GM12878 (cell line): Measurements from ENCODE around the gene KLF7. TPM values are rescaled to one million over a fixed set of nuclear protein-coding genes. Genes with fewer than 3 reads are reported as not detected.

Experiments used
- ATAC-seq: fragments of 200-7000 bp; cut with Tn5 transposase; 3 replicates; pipeline ENCODE4 v1.9.1; 2020; ENCODE audit warnings: mild to moderate bottlenecking, moderate library complexity
- BruUV-seq: library from RNA; stranded (reverse); fragments of 400-500 nt; replicated peaks from 2 replicates; lab custom pipeline; 2021; lab: Mats Ljungman, UMichigan
- CTCF ChIA-PET: fragments of 300-600 bp; sonication (Branson Sonifier 250); formaldehyde crosslinking; extraction: SDS; loops from one replicate; lab custom pipeline; 2021; ENCODE audit warnings: inconsistent platforms; lab: Yijun Ruan, JAX
- POLR2A ChIA-PET: fragments of 350-600 bp; formaldehyde crosslinking; extraction: SDS; loops from one replicate; lab custom pipeline; 2021; ENCODE audit warnings: inconsistent platforms; lab: Charles Lee
- RAD21 ChIA-PET: fragments of 300-600 bp; sonication (Branson Sonifier 250); formaldehyde crosslinking; loops from one replicate; lab custom pipeline; 2023; ENCODE audit warnings: antibody characterized with exemption; ENCODE audit not compliant: unreplicated experiment; lab: Charles Lee
- SMC1A ChIA-PET: fragments of 300-600 bp; sonication (Branson Sonifier 250); formaldehyde crosslinking; loops from one replicate; lab custom pipeline; 2023; ENCODE audit not compliant: unreplicated experiment, uncharacterized antibody; lab: Charles Lee
- DNase-seq: peaks from one replicate; pipeline ENCODE4 v3.0.0-alpha.2; 2011; ENCODE audit warnings: low read depth, low spot score
- FAIRE-seq: peaks from 3 replicates; lab custom pipeline; 2011; peaks lifted over from hg19 to GRCh38; lab: Jason Lieb, UNC
- H2AFZ ChIP-seq: 2 replicates; pipeline ENCODE4 v1.6.0; 2011; ENCODE audit warnings: low read depth, low read length, control low read depth; ENCODE audit not compliant: control insufficient read depth
- H3K27ac ChIP-seq: 2 replicates; pipeline ENCODE4 v1.5.1; 2011; ENCODE audit warnings: control low read depth; ENCODE audit not compliant: control insufficient read depth, insufficient read depth
- H3K27me3 ChIP-seq, 2 experiments: replicated peaks in 1 of 2; 2 replicates each; pipeline versions ENCODE4 v1.6.0 to v1.6.1; 2011; ENCODE audit warnings: low read length in 1 of 2; ENCODE audit not compliant: control insufficient read depth in 2 of 2, insufficient read depth in 2 of 2
- H3K36me3 ChIP-seq, 2 experiments: 2 replicates each; pipeline ENCODE4 v1.5.1; 2011; ENCODE audit warnings: low read length in 1 of 2; ENCODE audit not compliant: control insufficient read depth in 2 of 2, insufficient read depth in 2 of 2
- H3K4me1 ChIP-seq: 2 replicates; pipeline ENCODE4 v1.6.1; 2011; ENCODE audit warnings: mild to moderate bottlenecking, low read length, moderate library complexity, mixed read lengths; ENCODE audit not compliant: control insufficient read depth, insufficient read depth
- H3K4me2 ChIP-seq: 2 replicates; pipeline ENCODE4 v1.6.0; 2011; ENCODE audit warnings: control low read depth; ENCODE audit not compliant: control insufficient read depth, insufficient read depth
- H3K4me3 ChIP-seq: fragments of 200-600 bp; sonication (generic); 2 replicates; pipeline ENCODE4 v1.5.1; 2016
- H3K79me2 ChIP-seq: 2 replicates; pipeline ENCODE4 v1.6.0; 2011; ENCODE audit warnings: low read length; ENCODE audit not compliant: control insufficient read depth, insufficient read depth
- H3K9ac ChIP-seq: 2 replicates; pipeline ENCODE4 v1.8.0; 2011; ENCODE audit warnings: low read length, control low read depth, mixed read lengths; ENCODE audit not compliant: control insufficient read depth, insufficient read depth
- H3K9me3 ChIP-seq: replicated peaks from 3 replicates; pipeline ENCODE4 v1.5.1; 2011; ENCODE audit warnings: mild to moderate bottlenecking, low read length; ENCODE audit not compliant: control insufficient read depth, insufficient read depth
- H4K20me1 ChIP-seq: 2 replicates; pipeline ENCODE4 v1.6.0; 2011; ENCODE audit not compliant: control insufficient read depth, insufficient read depth
- ATF3 ChIP-seq: IDR thresholded peaks from 2 replicates; pipeline ENCODE4 v1.6.1; 2011; ENCODE audit warnings: low read depth, mild to moderate bottlenecking, low read length, moderate library complexity, borderline replicate concordance; ENCODE audit errors: extremely low read depth
- CHD4 ChIP-seq: fragments of 200-600 bp; sonication (generic); IDR thresholded peaks from 2 replicates; pipeline ENCODE4 v1.6.1; 2016; ENCODE audit warnings: mild to moderate bottlenecking
- EZH2 ChIP-seq: IDR thresholded peaks from 2 replicates; pipeline ENCODE4 v1.6.1; 2012; ENCODE audit warnings: low read depth, mild to moderate bottlenecking, control low read depth, inconsistent platforms, low read length, borderline replicate concordance; ENCODE audit not compliant: control insufficient read depth
- FOXM1 ChIP-seq: IDR thresholded peaks from 2 replicates; pipeline ENCODE4 v1.6.1; 2012; ENCODE audit warnings: low read depth, mild to moderate bottlenecking, inconsistent platforms, low read length, moderate library complexity
- HCFC1 ChIP-seq: fragments of 150-350 bp; IDR thresholded peaks from 2 replicates; pipeline ENCODE4 v1.6.1; 2014; ENCODE audit warnings: low read length
- LARP7 ChIP-seq: fragments of 450-650 bp; IDR thresholded peaks from 2 replicates; pipeline ENCODE4 v1.6.1; 2017; ENCODE audit warnings: mild to moderate bottlenecking
- MAX ChIP-seq: IDR thresholded peaks from 2 replicates; pipeline ENCODE4 v1.6.1; 2012; ENCODE audit warnings: low read depth, low read length, improper control_type of control experiment
- MYC ChIP-seq: IDR thresholded peaks from 2 replicates; pipeline ENCODE4 v1.6.1; 2011; ENCODE audit warnings: mild to moderate bottlenecking, low read length, moderate library complexity, inconsistent platforms; ENCODE audit not compliant: insufficient read depth, insufficient replicate concordance, insufficient read length, severe bottlenecking
- NR2C1 ChIP-seq: fragments of 450-650 bp; IDR thresholded peaks from 2 replicates; pipeline ENCODE4 v1.6.1; 2017; ENCODE audit warnings: antibody characterized with exemption, mild to moderate bottlenecking, moderate library complexity
- POLR2AphosphoS5 ChIP-seq: IDR thresholded peaks from 2 replicates; pipeline ENCODE4 v1.6.1; 2011; ENCODE audit warnings: mild to moderate bottlenecking, low read length, inconsistent platforms
- SUPT20H ChIP-seq: IDR thresholded peaks from 2 replicates; pipeline ENCODE4 v1.6.1; 2011; ENCODE audit warnings: low read depth, mild to moderate bottlenecking, low read length, moderate library complexity, borderline replicate concordance; ENCODE audit not compliant: control insufficient read depth
- ZBTB4 ChIP-seq: fragments of 450-650 bp; formaldehyde crosslinking; IDR thresholded peaks from 2 replicates; pipeline ENCODE4 v1.4.0; 2022; ENCODE audit warnings: mild to moderate bottlenecking, moderate library complexity
- whole genome bisulfite sequencing: methylation state at CpG from one replicate; pipeline ENCODE4 v1.1.6; 2016; ENCODE audit warnings: low lambda C conversion rate; ENCODE audit not compliant: insufficient replicate concordance, insufficient coverage; ENCODE audit errors: missing lambda C conversion rate; 5-methylcytosine and 5-hydroxymethylcytosine counted together
- in situ Hi-C: fragments of 300-500 bp; cut with MboI; formaldehyde crosslinking; loops from 9 replicates; pipeline ENCODE4 v1.14.3; 2018; ENCODE audit warnings: mixed read lengths
- intact Hi-C: fragments of 100-400 bp; cut with micrococcal nuclease; formaldehyde crosslinking; loops from one replicate; pipeline ENCODE4 v1.14.2; 2022; ENCODE audit not compliant: unreplicated experiment
- polyA plus RNA-seq, 11 experiments: library from polyadenylated mRNA; depleted of rRNA in 4 of 11; unstranded in 6 of 11; stranded (reverse) in 5 of 11; fragments of >200 nt; fragmentation: Nextera tagmentation in 4 of 11; fragmentation: Illumina TruSeq in 1 of 11; extraction: Ambion mirVana in 4 of 11; extraction: Trizol in 1 of 11; gene quantifications; 1 replicate in 1 of 11; 2 replicates in 10 of 11; pipeline versions ENCODE4 v1.2.1 to v1.2.3, GENCODE V29; 2011 to 2016; ENCODE audit warnings: inconsistent platforms in 2 of 11, missing spikeins in 2 of 11, low read depth in 1 of 11
- total RNA-seq, 4 experiments: library from RNA; depleted of rRNA in 3 of 4; stranded (reverse); fragments of >200 nt in 3 of 4; fragmentation: Illumina TruSeq in 1 of 4; extraction: Trizol in 1 of 4; gene quantifications; 2 replicates each; pipeline versions ENCODE4 v1.2.1 to v1.2.3, GENCODE V29; 2013 to 2021
- TF ChIP-seq, protein P1 (sequence below): fragments of 450-650 bp; IDR thresholded peaks from 2 replicates; pipeline ENCODE4 v1.6.1; 2016; ENCODE audit warnings: mild to moderate bottlenecking

Gene KLF7
- total and polyA plus RNA-seq, 10 of the 15 experiments (the other 5 are each of a cell fraction or from before 2014, with no cell fraction given): 2.4 to 24.8 (median 8.5) TPM

DNA sequence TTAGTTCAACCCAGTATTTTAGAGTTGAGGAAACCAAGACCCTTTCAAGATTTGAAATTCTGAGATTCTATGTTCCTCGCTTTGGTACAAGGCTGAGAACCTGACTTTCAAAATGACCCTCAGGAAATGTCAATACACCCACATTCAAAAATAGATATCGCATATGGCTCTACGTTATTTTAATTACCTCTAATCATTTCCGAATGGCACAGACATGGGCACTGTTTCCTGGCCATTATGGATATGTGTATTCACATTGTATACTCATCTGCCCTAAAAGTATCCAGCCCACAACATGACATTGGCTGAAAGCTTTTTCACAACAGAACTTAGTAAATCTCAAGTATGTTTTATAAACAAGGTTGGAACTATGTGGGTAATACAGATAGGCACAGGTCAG, 6.7 kb downstream of the KLF7 start:
- Histone ChIP-seq H3K9me3 (no peaks in the 10 kb centered on the region), H3K4me1 (peaks cover 22% of the 10 kb centered on the region), H3K27me3 (no peaks in the 10 kb centered on the region), H4K20me1 (no peaks in the 10 kb centered on the region), H3K4me2 (peak overlapping the region; percentile 38), H3K27ac (no peak overlapping the region), H3K79me2 (peaks cover 68% of the 10 kb centered on the region), H3K36me3 (no peaks in the 10 kb centered on the region), H2AFZ (no peak overlapping the region), H3K4me3 (no peak overlapping the region), H3K9ac (no peak overlapping the region)
- ChIA-PET SMC1A (interaction anchor here (0.8 to 1.3 kb wide), 2 partner anchors 67 to 86 kb away, joined by 3 to 5 read pairs; no protein-coding TSS in a partner anchor), RAD21 (interaction anchor here (0.8 kb wide), 1 partner anchor 16 kb away, joined by 3 read pairs; no protein-coding TSS in a partner anchor), POLR2A (no interaction called here), CTCF (interaction anchor here (1.5 kb wide), 1 partner anchor 11 kb away, joined by 3 read pairs; no protein-coding TSS in a partner anchor)
- ATAC-seq: no peak
- BruUV-seq: no TSS peak
- WGBS: 78% methylated on average over 4 of the region's 4 CpGs
- in situ Hi-C loops (no loop called here), intact Hi-C loops (no loop called here)
- FAIRE-seq: no peak
- TF ChIP-seq MAX (no peak), SUPT20H (no peak), MYC (no peak), CHD4 (no peak), ZBTB4 (CRISPR knock-in tag) (no peak), LARP7 (no peak), ATF3 (no peak), EZH2 (no peak), FOXM1 (no peak), HCFC1 (no peak), POLR2AphosphoS5 (no peak), NR2C1 (no peak)
- TF ChIP-seq, protein P1, sequence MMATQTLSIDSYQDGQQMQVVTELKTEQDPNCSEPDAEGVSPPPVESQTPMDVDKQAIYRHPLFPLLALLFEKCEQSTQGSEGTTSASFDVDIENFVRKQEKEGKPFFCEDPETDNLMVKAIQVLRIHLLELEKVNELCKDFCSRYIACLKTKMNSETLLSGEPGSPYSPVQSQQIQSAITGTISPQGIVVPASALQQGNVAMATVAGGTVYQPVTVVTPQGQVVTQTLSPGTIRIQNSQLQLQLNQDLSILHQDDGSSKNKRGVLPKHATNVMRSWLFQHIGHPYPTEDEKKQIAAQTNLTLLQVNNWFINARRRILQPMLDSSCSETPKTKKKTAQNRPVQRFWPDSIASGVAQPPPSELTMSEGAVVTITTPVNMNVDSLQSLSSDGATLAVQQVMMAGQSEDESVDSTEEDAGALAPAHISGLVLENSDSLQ: no peak
- DNase-seq: no peak
